Loucy (cell line): ENCODE results near the gene SMIM35.

Source experiments
- H2AFZ ChIP-seq: fragments of 200-600 bp; sonication (generic); 2 replicates; pipeline ENCODE4 v1.6.0; 2016; ENCODE audit warnings: antibody characterized with exemption, mild to moderate bottlenecking, low read length, moderate library complexity
- H3F3A ChIP-seq: fragments of 200-600 bp; 2 replicates; pipeline ENCODE4 v1.6.0; 2016; ENCODE audit warnings: antibody characterized with exemption, low read depth, mild to moderate bottlenecking
- H3K27me3 ChIP-seq: fragments of 200-600 bp; sonication (generic); 2 replicates; pipeline ENCODE4 v1.6.1; 2014; ENCODE audit warnings: low read length, mild to moderate bottlenecking; ENCODE audit not compliant: insufficient read depth, poor library complexity, severe bottlenecking
- H3K36me3 ChIP-seq: fragments of 200-600 bp; sonication (generic); 2 replicates; pipeline ENCODE4 v1.6.1; 2016; ENCODE audit warnings: low read length; ENCODE audit not compliant: insufficient read depth
- H3K4me1 ChIP-seq: fragments of 200-600 bp; sonication (generic); 2 replicates; pipeline ENCODE4 v1.5.1; 2014; ENCODE audit warnings: low read length, mild to moderate bottlenecking; ENCODE audit not compliant: insufficient read depth, poor library complexity, severe bottlenecking
- H3K4me2 ChIP-seq: fragments of 200-600 bp; sonication (generic); 2 replicates; pipeline ENCODE4 v1.6.0; 2014; ENCODE audit warnings: antibody characterized with exemption, low read length, low read depth, mild to moderate bottlenecking; ENCODE audit not compliant: poor library complexity, severe bottlenecking
- H3K4me3 ChIP-seq: fragments of 200-600 bp; sonication (generic); 2 replicates; pipeline ENCODE4 v1.5.1; 2014; ENCODE audit warnings: low read length, mild to moderate bottlenecking, mixed read lengths; ENCODE audit not compliant: poor library complexity, severe bottlenecking
- H3K79me2 ChIP-seq: fragments of 200-600 bp; sonication (generic); 2 replicates; pipeline ENCODE4 v1.6.1; 2014; ENCODE audit warnings: low read length; ENCODE audit not compliant: insufficient read depth
- H3K9ac ChIP-seq: fragments of 200-600 bp; sonication (generic); 2 replicates; pipeline ENCODE4 v1.6.0; 2014; ENCODE audit warnings: mild to moderate bottlenecking, low read depth, low read length, moderate library complexity; ENCODE audit not compliant: poor library complexity, severe bottlenecking
- H3K9me2 ChIP-seq: fragments of 200-600 bp; sonication (generic); replicated peaks from 2 replicates; pipeline ENCODE4 v1.6.1; 2016; ENCODE audit warnings: low read depth, low read length, mixed read lengths
- H3K9me3 ChIP-seq: fragments of 200-600 bp; sonication (generic); 2 replicates; pipeline ENCODE4 v1.6.1; 2014; ENCODE audit warnings: mild to moderate bottlenecking, antibody characterized with exemption, low read length, low read depth; ENCODE audit not compliant: insufficient read depth
- H4K20me1 ChIP-seq: fragments of 200-600 bp; sonication (generic); 2 replicates; pipeline ENCODE4 v1.6.0; 2014; ENCODE audit warnings: antibody characterized with exemption, low read length, mild to moderate bottlenecking; ENCODE audit not compliant: insufficient read depth, poor library complexity, severe bottlenecking
- EZH2phosphoT487 ChIP-seq: fragments of 200-600 bp; IDR thresholded peaks from 2 replicates; pipeline ENCODE4 v1.6.1; 2018; ENCODE audit warnings: antibody characterized with exemption, mild to moderate bottlenecking, moderate library complexity, borderline replicate concordance
- TF ChIP-seq, protein P1 (sequence below): fragments of 200-600 bp; sonication (generic); conservative IDR thresholded peaks from 2 replicates; pipeline ENCODE4 v1.5.1; 2014; ENCODE audit warnings: mild to moderate bottlenecking, antibody characterized with exemption, low read length

Gene SMIM35

DNA sequence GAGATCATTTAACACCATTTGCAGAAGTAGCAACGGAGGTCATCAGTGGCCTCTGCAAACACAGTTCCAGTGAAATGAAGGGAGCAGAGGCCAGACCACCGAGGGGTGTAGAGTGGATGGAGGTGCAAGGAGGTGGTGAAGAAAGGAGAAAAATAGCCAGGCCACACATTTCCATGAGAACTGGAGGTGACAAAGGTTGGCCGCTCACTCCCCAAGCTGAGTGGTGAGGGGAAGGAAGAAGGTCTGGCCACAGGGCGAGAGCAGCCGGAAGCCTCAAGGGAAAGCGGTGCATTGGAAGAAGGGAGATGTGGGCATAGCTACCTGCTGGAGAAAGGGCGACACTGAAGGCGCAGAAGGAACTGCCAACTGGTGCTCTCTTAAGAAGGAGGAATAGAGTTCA lies 30.0 kb downstream of the SMIM35 start:
- TF ChIP-seq EZH2phosphoT487 = no peak
- TF ChIP-seq, protein P1, sequence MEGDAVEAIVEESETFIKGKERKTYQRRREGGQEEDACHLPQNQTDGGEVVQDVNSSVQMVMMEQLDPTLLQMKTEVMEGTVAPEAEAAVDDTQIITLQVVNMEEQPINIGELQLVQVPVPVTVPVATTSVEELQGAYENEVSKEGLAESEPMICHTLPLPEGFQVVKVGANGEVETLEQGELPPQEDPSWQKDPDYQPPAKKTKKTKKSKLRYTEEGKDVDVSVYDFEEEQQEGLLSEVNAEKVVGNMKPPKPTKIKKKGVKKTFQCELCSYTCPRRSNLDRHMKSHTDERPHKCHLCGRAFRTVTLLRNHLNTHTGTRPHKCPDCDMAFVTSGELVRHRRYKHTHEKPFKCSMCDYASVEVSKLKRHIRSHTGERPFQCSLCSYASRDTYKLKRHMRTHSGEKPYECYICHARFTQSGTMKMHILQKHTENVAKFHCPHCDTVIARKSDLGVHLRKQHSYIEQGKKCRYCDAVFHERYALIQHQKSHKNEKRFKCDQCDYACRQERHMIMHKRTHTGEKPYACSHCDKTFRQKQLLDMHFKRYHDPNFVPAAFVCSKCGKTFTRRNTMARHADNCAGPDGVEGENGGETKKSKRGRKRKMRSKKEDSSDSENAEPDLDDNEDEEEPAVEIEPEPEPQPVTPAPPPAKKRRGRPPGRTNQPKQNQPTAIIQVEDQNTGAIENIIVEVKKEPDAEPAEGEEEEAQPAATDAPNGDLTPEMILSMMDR = no peak
- no peak overlapping the region for H2AFZ ChIP-seq
- H3K27me3 ChIP-seq = no peaks in the 10 kb centered on the region
- H3K9me2 ChIP-seq = no peaks in the 10 kb centered on the region
- H3K36me3 ChIP-seq = no peaks in the 10 kb centered on the region
- no peak overlapping the region for H3K4me3 ChIP-seq
- H3K79me2 ChIP-seq = no peaks in the 10 kb centered on the region
- peaks cover 11% of the 10 kb centered on the region for H3K4me1 ChIP-seq
- H3K4me2 ChIP-seq = no peak overlapping the region
- no peaks in the 10 kb centered on the region for H3F3A ChIP-seq
- H3K9me3 ChIP-seq = no peaks in the 10 kb centered on the region
- no peaks in the 10 kb centered on the region for H4K20me1 ChIP-seq
- no peak overlapping the region for H3K9ac ChIP-seq

DNA sequence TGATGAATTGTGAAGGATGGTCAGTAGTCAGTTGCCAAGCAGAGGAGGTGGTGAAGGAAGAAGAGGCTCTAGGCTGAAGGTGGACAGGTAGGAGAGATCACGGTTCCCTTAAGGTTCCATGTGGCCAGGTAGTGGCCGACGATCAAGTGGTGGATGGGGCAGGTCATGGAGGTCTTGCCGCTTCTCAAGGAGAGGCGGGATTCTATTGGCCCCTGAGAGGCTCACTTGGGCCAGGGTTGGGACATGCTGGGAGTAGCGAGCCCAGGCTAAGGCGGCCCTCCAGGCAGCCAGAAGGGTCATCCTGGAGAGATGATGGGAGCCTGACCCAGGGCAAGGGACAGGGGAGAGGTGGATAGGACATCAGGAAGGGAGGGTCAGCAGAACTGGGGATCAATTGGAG lies 30.8 kb downstream of the SMIM35 start:
- Histone ChIP-seq H3K4me2 (no peak overlapping the region), H3K79me2 (no peaks in the 10 kb centered on the region), H2AFZ (no peak overlapping the region), H3K4me1 (peaks cover 20% of the 10 kb centered on the region), H3K4me3 (no peak overlapping the region), H3K9me3 (no peaks in the 10 kb centered on the region), H4K20me1 (no peaks in the 10 kb centered on the region), H3K27me3 (no peaks in the 10 kb centered on the region), H3K9me2 (no peaks in the 10 kb centered on the region), H3K36me3 (no peaks in the 10 kb centered on the region), H3F3A (no peaks in the 10 kb centered on the region), H3K9ac (no peak overlapping the region)
- TF ChIP-seq, protein P1 = no peak
- TF ChIP-seq EZH2phosphoT487 = no peak

DNA sequence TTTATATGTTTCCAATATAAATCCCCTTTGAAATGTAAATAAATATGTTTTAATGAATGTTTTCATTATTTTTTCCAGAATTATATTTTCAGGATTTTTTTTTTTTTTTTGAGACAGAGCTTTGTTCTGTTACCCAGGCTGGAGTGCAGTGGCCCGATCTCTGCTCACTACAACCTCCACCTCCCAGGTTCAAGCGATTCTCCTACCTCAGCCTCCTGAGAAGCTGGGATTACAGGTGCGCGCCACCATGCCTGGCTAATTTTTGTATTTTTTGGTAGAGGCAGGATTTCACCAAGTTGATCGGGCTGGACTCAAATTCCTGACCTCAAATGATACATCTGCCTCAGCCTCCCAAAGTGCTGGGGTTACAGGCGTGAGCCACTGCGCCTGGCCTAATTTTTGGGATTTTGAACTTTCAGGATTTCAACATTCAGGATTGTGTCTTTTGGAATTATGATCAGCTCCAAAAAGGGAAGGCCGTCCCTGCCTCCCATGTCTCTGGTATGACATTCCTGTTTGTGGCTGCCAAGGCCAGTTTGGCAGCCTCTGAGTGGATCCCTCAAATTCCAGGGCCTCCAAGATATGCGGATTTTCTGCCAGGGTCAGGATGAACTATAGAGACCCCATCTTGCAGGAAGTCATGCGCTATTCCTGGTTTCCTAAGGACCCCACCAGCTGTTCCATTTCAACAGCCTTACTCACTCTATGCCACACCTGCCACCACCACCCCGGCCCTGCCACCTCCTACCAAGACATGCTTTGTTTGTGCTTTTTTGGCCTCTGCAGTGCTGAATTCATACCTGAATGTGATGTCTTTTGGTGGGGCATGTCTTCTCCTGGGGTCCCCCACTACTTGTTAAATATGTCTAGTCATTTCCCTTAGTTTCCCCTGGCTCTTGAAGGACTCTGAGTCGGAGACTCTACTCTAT lies 31.8 kb downstream of the SMIM35 start:
- H3K4me3 ChIP-seq = no peak overlapping the region
- H3K9me2 ChIP-seq = no peaks in the 10 kb centered on the region
- H3F3A ChIP-seq = no peaks in the 10 kb centered on the region
- no peak for TF ChIP-seq EZH2phosphoT487
- TF ChIP-seq, protein P1 = no peak
- no peak overlapping the region for H3K9ac ChIP-seq
- no peaks in the 10 kb centered on the region for H3K9me3 ChIP-seq
- H3K4me1 ChIP-seq = peaks cover 21% of the 10 kb centered on the region
- no peaks in the 10 kb centered on the region for H4K20me1 ChIP-seq
- no peaks in the 10 kb centered on the region for H3K27me3 ChIP-seq
- no peaks in the 10 kb centered on the region for H3K36me3 ChIP-seq
- no peak overlapping the region for H2AFZ ChIP-seq
- no peaks in the 10 kb centered on the region for H3K79me2 ChIP-seq
- H3K4me2 ChIP-seq = no peak overlapping the region
